ENCODE results near the gene FUBP3. TPM values are rescaled to one million over a fixed set of nuclear protein-coding genes. Genes with fewer than 3 reads are reported as not detected.
A peak's percentile ranks its signal among the peaks of the same experiment; 100 is the strongest.

The FUBP3 gene
- total RNA-seq, 1 experiment from 2014 or later: 0.02 TPM

- DNase-seq (ENCODE audit: low spot score): no peak
Measured at GRCh38 chr9:130662099-130662969, 83.0 kb downstream of the FUBP3 start.

GRCh38 chr9:130662970-130663257, 83.5 kb downstream of the FUBP3 start:
- no peak for DNase-seq (ENCODE audit: low spot score)

- no peak for DNase-seq (ENCODE audit: low spot score)
Measured at GRCh38 chr9:130663258-130663976, 84.0 kb downstream of the FUBP3 start.

DNA sequence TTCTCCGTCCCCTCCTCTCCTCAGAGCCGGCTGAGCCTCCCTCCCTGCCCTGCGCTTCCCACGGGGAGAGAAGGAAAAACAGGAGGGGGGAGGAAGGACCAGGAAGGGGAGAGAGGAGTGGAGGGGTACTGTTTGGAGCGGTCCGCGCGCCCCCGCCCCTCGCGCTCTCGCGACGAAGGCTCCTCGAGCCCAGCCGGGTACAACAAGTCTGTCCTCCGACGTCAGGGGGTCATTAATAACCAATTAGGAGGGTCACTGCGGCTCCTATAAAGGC, 84.5 kb downstream of the FUBP3 start:
- no peak for DNase-seq (ENCODE audit: low spot score)

- DNase-seq (ENCODE audit: low spot score): no peak
Measured at GRCh38 chr9:130664251-130665028, 85.1 kb downstream of the FUBP3 start, which contains the start of gene PRDM12. TSS of gene PRDM12 (plus strand) at chr9:130664594. CDS start at chr9:130664654, 60 bp downstream.

DNA sequence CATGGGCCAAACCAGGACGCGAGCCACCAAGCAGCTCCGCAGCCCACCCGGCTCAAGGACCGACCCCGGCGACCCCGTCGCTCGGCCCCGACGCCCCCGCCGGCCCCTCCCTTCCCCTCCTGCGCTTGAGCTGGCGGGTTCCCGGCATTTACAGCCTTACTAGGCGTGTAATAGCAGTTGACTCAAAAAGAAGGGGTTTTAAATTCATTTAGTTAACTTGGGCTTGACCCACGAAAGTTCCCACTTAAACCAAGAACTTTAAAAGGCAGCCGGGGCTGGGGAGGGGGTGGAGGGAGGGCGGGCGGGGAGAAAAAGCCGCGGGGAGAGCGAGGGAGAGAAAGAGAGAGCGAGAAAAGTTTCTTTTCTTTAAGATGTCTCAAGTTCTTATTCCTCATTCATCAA, 85.7 kb downstream of the FUBP3 start:
- DNase-seq (ENCODE audit: low spot score): no peak

GRCh38 chr9:130665431-130666392, 86.3 kb downstream of the FUBP3 start:
- DNase-seq (ENCODE audit: low spot score): no peak

DNA sequence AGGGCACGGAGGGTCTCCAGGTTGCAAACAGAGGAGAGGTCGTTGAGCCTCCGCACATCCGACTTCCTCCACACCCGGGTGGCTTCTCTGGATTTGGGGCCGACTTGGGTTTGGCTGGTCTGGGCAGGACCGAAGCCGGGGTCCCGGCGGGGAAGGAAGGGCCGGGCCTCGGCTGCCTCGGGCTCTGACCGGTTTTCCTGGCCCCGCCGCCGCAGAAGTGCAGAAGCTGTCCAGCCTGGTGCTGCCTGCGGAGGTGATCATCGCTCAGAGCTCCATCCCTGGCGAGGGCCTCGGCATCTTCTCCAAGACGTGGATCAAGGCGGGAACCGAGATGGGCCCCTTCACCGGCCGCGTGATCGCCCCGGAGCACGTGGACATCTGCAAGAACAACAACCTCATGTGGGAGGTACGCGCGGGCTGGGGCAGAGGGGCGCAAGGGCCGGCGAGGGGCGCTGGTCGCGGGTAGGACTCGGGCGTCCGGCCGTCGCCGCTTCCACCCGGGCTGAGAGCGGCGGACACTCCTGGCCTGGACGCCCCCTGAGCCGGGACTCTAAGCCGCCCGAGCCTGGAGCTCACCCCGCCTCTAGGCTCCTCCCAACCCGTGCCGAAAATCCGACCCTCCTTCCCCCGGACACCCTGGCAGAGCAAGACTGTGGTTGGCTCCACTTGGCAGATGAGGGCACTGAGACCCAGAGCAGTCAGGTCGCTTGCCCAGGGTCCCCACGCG, 87.2 kb downstream of the FUBP3 start:
- no peak for DNase-seq (ENCODE audit: low spot score)

DNA sequence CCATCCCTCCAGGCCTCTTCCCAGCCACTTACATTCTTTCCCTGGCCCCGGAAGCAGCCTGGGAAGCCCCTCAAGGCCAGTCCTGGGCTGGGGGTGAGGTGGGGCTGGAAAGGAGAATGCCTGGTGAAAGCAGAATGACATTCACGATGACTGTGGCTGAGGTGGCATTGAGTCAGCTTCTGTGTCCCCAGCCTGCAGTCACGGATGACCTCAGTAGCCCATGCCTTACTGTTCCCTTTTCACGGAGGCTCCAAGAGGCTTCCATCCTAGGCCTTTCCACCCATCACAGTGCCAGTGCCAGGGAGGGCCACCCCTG, 87.7 kb downstream of the FUBP3 start:
- DNase-seq (ENCODE audit: low spot score): no peak

- DNase-seq (ENCODE audit: low spot score): no peak
Measured at GRCh38 chr9:130668196-130668595, 88.8 kb downstream of the FUBP3 start.

DNA sequence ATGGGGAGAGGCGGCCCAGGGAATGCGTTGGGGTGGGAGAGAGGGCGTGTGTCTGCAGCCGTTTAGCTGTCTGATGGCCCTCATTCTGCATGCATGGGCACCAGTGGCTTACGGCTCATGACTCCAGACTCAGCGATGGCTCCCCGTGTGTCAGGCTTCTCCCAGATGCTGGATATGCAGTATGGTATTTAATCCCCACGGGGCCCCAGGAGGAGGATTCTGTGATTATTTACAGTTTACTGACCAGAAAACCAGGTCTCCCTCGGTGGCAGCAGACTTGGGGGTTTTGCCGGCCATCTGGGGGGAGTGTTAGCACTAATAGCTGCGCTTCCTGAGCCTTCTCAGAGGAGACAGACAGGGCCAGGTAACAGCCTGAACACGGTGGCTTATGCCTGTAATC, 89.3 kb downstream of the FUBP3 start:
- DNase-seq (ENCODE audit: low spot score): no peak

DNA sequence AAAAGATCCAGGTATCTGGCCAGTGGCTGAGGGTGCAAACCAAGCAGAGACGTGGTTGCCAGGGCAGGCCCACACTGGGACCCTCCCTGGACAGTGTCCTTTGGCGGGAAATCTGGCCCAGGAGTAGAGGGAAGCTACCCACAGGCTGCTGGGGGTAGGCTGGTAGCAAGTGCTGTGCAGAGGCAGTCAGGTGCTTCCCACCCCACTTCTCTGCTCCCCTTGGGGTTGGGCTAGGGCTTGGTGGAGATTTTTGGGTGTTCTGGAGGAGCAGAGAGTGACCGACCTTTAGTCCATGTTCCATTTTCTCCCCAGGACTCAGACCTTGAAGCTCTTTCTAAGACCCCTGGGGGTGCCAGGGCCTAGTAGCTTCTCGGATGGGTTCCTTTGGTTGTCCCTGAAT, 90.6 kb downstream of the FUBP3 start:
- no peak for DNase-seq (ENCODE audit: low spot score)

DNA sequence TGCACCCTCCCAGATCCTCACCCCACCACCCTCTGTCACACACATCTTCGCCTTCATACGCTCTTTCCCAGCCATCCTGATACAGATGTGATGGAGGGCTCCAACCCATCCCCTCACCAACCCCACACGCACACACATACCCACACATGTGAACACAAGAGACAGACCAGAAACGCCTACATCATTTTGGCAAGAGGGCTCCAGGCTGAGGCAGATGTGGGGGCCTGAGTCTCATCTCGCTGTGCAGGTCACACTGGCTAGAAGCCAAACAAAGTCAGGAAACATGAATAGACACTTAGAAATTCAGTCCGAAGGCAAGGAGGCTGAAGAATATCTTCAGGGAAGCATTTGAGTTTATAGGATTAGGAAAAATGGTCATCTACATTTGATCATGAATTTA, 91.3 kb downstream of the FUBP3 start:
- DNase-seq (ENCODE audit: low spot score): no peak

DNA sequence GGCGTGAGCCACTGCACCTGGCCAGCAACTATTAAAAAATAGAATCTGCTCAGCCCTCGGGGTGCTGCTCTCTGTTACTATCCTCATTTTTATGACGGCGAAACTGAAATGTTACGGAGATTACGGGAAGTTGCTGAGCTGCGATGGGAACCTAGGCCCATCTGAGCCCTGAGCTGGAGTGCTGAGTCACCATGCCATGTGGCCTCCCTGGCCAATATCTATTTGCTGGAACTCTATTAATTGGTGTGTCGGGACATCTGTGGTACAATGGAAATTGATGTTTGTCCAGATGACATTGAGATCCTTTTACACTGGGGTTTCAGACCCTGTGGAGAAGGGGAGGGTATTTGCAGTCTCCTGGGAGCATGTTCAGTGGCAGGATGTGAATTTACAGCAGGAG, 93.1 kb downstream of the FUBP3 start:
- no peak for DNase-seq (ENCODE audit: low spot score)

- DNase-seq (ENCODE audit: low spot score): no peak
Measured at GRCh38 chr9:130672933-130673615, 93.7 kb downstream of the FUBP3 start.

DNA sequence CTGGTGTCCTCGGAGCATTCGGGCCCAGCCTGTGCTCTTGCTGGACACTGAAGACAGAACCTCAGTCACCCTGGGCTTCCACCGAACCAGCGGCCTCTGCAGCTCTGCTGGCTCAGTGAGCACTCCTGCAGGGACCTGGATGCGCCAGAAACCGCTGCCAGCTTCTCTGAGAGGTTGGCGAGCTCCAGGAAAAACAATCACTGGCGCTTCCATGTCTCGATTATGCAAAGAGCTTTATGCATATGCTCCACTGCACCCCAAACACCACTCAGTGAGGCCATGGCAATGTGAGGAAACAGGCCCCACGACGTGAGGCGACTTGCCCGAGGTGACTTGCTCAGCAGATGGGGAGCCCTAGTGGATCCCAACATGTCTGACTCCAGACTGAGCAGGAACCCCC, 96.0 kb downstream of the FUBP3 start:
- no peak for DNase-seq (ENCODE audit: low spot score)

GRCh38 chr9:130677252-130677651, 97.9 kb downstream of the FUBP3 start:
- DNase-seq (ENCODE audit: low spot score): no peak

DNA sequence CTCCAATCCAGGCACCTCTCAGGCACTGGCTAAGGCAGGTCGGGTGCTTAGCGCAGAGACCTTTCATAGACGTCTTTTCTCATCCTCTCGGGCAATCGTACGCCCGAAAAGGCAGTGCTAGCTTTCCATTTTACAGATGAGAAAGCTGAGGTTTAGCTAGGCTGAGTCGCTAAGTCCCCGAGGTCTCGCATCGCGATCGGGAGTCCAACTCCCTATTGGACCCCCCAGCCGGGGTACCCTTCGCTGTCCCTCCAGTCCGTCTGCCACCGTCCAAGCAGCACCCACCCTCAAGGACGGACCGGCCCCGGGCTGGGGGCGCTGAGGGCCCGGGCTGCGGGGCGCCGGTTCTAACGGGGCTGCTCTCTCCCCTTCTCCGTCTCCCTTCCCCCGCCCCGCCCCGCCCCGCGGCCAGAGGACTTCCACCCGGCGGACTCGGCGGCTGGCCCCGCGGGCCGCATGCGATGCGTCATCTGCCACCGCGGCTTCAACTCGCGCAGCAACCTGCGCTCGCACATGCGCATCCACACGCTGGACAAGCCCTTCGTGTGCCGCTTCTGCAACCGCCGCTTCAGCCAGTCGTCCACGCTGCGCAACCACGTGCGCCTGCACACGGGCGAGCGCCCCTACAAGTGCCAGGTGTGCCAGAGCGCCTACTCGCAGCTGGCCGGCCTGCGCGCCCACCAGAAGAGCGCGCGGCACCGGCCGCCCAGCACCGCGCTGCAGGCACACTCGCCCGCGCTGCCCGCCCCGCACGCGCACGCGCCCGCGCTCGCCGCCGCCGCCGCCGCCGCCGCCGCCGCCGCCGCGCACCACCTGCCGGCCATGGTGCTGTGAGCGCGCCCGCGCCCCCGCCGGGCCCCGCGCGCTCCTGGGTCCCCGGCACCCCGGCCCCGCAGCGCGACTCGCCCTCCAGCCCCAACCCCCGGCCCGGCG, 101.7 kb downstream of the FUBP3 start:
- peak; percentile 38 for DNase-seq (ENCODE audit: low spot score)

DNA sequence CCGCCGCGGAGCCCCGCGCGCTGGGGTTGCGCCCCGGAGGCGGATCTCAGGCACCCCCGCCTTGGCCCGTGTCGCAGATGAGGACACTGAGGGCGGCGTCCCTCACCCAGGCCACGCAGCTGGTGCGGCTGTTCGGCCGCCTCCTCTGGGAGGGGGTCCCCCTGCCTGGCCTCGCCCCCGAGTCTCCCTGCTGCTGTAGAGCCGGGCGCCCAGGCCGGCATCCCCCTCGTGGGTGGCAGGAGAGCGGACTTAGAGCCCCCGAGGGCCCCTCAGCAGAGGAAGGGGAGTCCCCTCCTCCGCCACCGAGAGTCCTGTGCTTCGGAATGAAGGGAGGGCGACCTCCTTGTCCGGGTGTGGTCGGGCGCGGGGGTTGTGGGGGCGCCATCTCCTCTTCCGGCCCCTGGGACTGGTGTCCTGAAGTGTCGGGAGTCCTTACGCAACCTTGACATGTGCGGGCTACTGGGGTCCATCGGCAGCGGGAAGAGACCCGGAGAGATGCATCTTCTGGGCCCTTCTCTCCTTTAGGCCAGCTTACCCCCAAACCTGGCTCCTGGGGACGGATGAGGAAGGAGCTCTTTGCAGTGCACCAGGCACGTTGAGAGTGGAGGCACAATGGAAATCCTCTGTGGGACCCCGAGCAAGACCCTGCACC, 102.5 kb downstream of the FUBP3 start:
- no peak for DNase-seq (ENCODE audit: low spot score)

Data from A172 (cell line).